Measurements from ENCODE around the gene CD248. TPM values are rescaled to one million over a fixed set of nuclear protein-coding genes. Genes with fewer than 3 reads are reported as not detected.

CD248 gene
- total RNA-seq, 4 donors from 2014 or later: 29.9 to 69.7 (median 47.3) TPM

GRCh38 chr11:66315921-66316811 is 678 bp downstream of the CD248 start:
- H3K4me3 ChIP-seq: peak overlapping the region; percentile 39 to 57 (median 51)
- WGBS, 2 donors: 48 to 67% methylated on average over 19 to 43 of the region's 52 CpGs
- H3K27me3 ChIP-seq: peaks cover 0 to 5% of the 10 kb centered on the region in 2 donors
- DNase-seq (ENCODE audit: low spot score in 2 of 2): no peak
- no peaks in the 10 kb centered on the region for H3K9me3 ChIP-seq
- no peaks in the 10 kb centered on the region for H3K36me3 ChIP-seq
- peaks cover 0 to 67% (median 37%) of the 10 kb centered on the region in 4 donors for H3K4me1 ChIP-seq
- TF ChIP-seq POLR2A (IDR thresholded peaks at IDR 0.05) (no peak), CTCF (IDR thresholded peaks at IDR 0.05) (no peak), EP300 (IDR thresholded peaks at IDR 0.05) (no peak)
- peak overlapping the region; percentile 40 to 89 (median 80) for H3K27ac ChIP-seq

DNA sequence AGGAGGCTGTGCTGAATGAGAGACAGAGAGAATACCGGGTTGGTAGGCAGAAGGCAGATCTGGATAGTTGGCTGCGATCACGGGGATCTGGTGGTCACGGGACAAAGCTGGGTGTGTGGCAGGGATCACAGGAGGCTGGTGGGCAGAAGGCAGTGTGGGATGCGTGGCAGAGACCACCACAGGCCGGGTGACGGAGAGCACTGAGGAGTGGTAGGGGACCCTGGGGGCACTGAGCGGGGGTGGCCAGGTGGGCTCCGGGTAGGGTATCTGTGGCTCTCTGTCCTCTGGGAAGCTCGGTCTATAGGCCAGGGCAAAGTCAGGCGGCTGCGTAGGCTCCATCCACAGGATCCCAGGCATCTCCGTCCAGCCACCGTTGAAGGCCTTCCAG is 1.4 kb downstream of the CD248 start:
- DNase-seq (ENCODE audit: low spot score in 2 of 2): no peak
- peak overlapping the region; percentile 29 to 89 (median 80) for H3K27ac ChIP-seq
- H3K36me3 ChIP-seq: no peaks in the 10 kb centered on the region
- TF ChIP-seq EP300 (IDR thresholded peaks at IDR 0.05) (no peak), POLR2A (IDR thresholded peaks at IDR 0.05) (no peak)
- peak overlapping the region; percentile 39 to 57 (median 51) for H3K4me3 ChIP-seq
- WGBS, 2 donors: 63 to 76% methylated on average over 14 of the region's 14 CpGs
- peaks cover 0 to 5% of the 10 kb centered on the region in 2 donors for H3K27me3 ChIP-seq
- H3K4me1 ChIP-seq: peaks cover 0 to 67% (median 37%) of the 10 kb centered on the region in 4 donors
- H3K9me3 ChIP-seq: no peaks in the 10 kb centered on the region

- Histone ChIP-seq H3K27me3 (peaks cover 0 to 5% of the 10 kb centered on the region in 2 donors), H3K36me3 (no peaks in the 10 kb centered on the region), H3K4me1 (peaks cover 0 to 67% (median 37%) of the 10 kb centered on the region in 4 donors), H3K4me3 (peak overlapping the region; percentile 8 to 57 (median 51)), H3K9me3 (no peaks in the 10 kb centered on the region), H3K27ac (peak overlapping the region; percentile 5 to 89 (median 88))
- TF ChIP-seq POLR2A (IDR thresholded peaks at IDR 0.05): no peak
- TF ChIP-seq CTCF (IDR thresholded peaks at IDR 0.05): no peak
- no peak for TF ChIP-seq EP300 (IDR thresholded peaks at IDR 0.05)
- DNase-seq (ENCODE audit: low spot score in 2 of 2): no peak
- 61 to 73% methylated on average over 9 to 17 of the region's 17 CpGs for WGBS, 2 donors
These were observed 2.0 kb downstream of the CD248 start for GRCh38 chr11:66314561-66315497.

DNA sequence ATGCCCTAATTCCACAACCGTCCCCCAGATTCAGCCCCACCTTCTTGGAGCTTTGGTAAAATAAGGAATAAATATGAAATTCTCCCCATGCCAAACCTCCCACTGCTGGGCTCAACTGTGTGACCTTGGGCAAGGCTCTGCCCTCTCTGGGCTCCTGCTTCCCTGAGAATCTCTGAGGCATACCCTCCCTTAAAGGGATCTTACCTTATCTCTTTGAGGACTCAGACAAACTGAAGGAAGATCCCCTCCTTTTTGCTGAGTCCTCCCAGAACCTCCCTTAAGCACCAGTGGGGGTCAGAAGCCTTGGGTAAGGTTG is 2.7 kb downstream of the CD248 start:
- Histone ChIP-seq H3K27ac (peak overlapping the region; percentile 44 to 89 (median 88)), H3K36me3 (no peaks in the 10 kb centered on the region), H3K9me3 (no peaks in the 10 kb centered on the region), H3K27me3 (peaks cover 0 to 5% of the 10 kb centered on the region in 2 donors), H3K4me1 (peaks cover 0 to 67% (median 36%) of the 10 kb centered on the region in 4 donors), H3K4me3 (peak overlapping the region in 3 of 4 donors; percentile 8 to 57 (median 50))
- 44 to 84% methylated on average over 1 of the region's 1 CpG for WGBS, 2 donors
- TF ChIP-seq EP300 (IDR thresholded peaks at IDR 0.05): no peak
- TF ChIP-seq CTCF (IDR thresholded peaks at IDR 0.05): no peak
- TF ChIP-seq POLR2A (IDR thresholded peaks at IDR 0.05): no peak
- no peak for DNase-seq (ENCODE audit: low spot score in 2 of 2)

DNA sequence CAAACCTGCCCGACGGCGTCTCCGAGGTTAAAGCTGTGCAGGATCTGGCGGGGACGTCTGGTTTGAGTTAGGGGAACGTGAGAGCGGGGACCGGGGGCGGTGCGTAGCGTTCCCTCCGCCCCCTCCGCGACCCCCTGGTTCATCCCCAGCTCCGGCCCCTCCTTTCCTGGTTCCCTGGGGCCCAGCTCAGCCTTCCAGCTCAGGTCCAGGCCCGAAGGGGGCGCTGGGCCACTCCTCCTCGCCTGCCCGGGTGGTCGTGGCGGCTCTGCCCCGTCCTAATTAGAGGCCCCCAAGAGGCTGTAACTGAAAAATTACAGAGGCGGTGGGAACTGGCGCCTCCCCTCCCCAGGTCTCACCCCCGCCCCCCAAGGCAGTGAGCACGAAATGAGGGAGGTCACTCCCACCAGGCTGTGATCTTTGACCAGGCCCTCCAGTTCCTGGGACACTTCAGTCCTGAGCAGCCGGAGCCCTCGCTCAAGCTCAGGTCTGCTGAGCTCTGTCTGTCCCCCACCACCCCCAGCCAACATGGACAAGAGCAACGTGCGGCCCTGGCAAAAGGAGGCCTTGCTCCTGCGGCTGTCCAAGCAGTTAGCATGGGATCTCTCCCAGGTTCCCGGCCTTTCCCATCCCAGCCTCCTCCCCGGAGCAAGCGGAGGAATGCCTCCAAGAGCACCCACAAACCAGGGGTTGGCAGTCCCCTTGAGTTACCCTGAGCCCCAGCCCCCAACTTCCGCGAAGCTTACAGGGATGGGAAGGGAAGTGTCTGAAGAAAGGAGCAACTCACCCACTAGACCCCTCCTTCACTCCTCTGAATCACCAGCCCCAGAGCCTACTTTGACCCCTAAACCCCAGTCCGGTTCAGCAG is 3.3 kb downstream of the CD248 start:
- WGBS, 2 donors: 22 to 38% methylated on average over 18 to 30 of the region's 38 CpGs
- peaks cover 0 to 62% (median 32%) of the 10 kb centered on the region in 4 donors for H3K4me1 ChIP-seq
- DNase-seq (ENCODE audit: low spot score in 2 of 2): no peak
- peak overlapping the region; percentile 44 to 89 (median 88) for H3K27ac ChIP-seq
- peak in 1 of 5 experiments; percentile 11 for TF ChIP-seq CTCF (IDR thresholded peaks at IDR 0.05)
- no peak for TF ChIP-seq EP300 (IDR thresholded peaks at IDR 0.05)
- no peaks in the 10 kb centered on the region for H3K36me3 ChIP-seq
- peaks cover 0 to 5% of the 10 kb centered on the region in 2 donors for H3K27me3 ChIP-seq
- H3K9me3 ChIP-seq: no peaks in the 10 kb centered on the region
- peak overlapping the region; percentile 35 to 57 (median 54) for H3K4me3 ChIP-seq
